GM12891 (cell line): ENCODE results near the gene ATR.

Source experiments
- POLR2AphosphoS5 ChIP-seq: IDR thresholded peaks from 2 replicates; pipeline ENCODE4 v1.6.1; 2011; ENCODE audit warnings: low read depth, low read length, control low read depth
- TAF1 ChIP-seq: IDR thresholded peaks from 2 replicates; pipeline ENCODE4 v1.6.1; 2011; ENCODE audit warnings: low read depth, low read length, control low read depth

DNA sequence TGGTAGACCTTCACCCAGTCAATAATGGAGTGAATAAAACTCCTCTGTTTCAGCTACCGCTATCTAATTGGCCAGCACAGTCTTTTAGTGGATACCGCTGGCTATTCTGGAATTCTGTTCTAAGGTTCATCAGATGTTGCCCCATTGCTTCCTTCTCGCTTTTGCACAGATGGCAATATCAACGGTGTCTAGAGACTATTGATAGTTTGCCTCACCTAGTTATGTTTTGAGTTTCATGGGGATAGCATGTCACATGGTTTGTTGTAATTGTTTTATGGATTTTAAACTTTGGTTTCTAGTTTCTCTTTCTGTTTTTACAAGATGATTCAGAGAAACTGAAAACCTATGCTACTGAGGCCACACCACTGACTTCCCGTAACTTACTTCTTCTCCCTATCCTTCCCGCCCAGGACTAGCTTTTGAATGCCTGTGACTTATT is 132.7 kb downstream of the ATR start:
- TF ChIP-seq POLR2AphosphoS5 (no peak), TAF1 (no peak)
